ENCODE data around the gene TEKT3. TPM values are rescaled to one million over a fixed set of nuclear protein-coding genes. Genes with fewer than 3 reads are reported as not detected.

Gene TEKT3
- polyA plus RNA-seq, 3 donors: not detected

- DNase-seq: no peak
- H3K4me3 ChIP-seq (replicated peaks in 1 of 3; ENCODE audit: low read depth in 2 of 3, low read length in 3 of 3): no peak overlapping the region
- no peaks in the 10 kb centered on the region for H3K36me3 ChIP-seq (replicated peaks in 1 of 2; ENCODE audit: control insufficient read depth in 1 of 2, insufficient read depth in 2 of 2, low read length in 2 of 2)
- peak overlapping the region in 1 of 2 donors; percentile 3 for H3K4me3 Mint-ChIP-seq
- H3K27me3 Mint-ChIP-seq (ENCODE audit: low read depth in 3 of 3): peaks cover 1 to 19% (median 10%) of the 10 kb centered on the region in 3 donors
- intact Hi-C loops (cut with micrococcal nuclease): no loop called here
- no peaks in the 10 kb centered on the region for H3K27me3 ChIP-seq (ENCODE audit: control insufficient read depth in 2 of 2, insufficient read depth in 2 of 2, low read length in 2 of 2)
- H3K9me3 Mint-ChIP-seq: peaks cover 0 to 11% (median 1%) of the 10 kb centered on the region in 7 donors
- WGBS (ENCODE audit: insufficient coverage): 92% methylated on average over 4 of the region's 8 CpGs
- no peak overlapping the region for H3K9ac ChIP-seq (ENCODE audit: insufficient read depth, low read length, poor library complexity, severe bottlenecking)
- H3K79me2 ChIP-seq (ENCODE audit: insufficient read depth, low read length): no peaks in the 10 kb centered on the region
- no peaks in the 10 kb centered on the region for H3K9me3 ChIP-seq (replicated peaks in 1 of 2; ENCODE audit: control insufficient read depth in 1 of 2, insufficient read depth in 1 of 2, low read length in 2 of 2)
- no peaks in the 10 kb centered on the region for H4K20me1 ChIP-seq (ENCODE audit: insufficient read depth, low read length)
- no peaks in the 10 kb centered on the region for H3K4me1 ChIP-seq (ENCODE audit: control insufficient read depth in 1 of 2, insufficient read depth in 2 of 2, low read length in 2 of 2)
- no peak overlapping the region for H3K4me2 ChIP-seq (replicated peaks; ENCODE audit: extremely low read depth, low read length, poor library complexity, severe bottlenecking)
- H3K27ac Mint-ChIP-seq: no peak overlapping the region
- TF ChIP-seq CTCF (IDR thresholded peaks at IDR 0.05): no peak
- H3K27ac ChIP-seq (ENCODE audit: low read depth in 1 of 2, low read length in 2 of 2): no peak overlapping the region
- no peaks in the 10 kb centered on the region for H3K4me1 Mint-ChIP-seq
- H2AFZ ChIP-seq (ENCODE audit: insufficient read depth, low read depth, low read length, poor library complexity, severe bottlenecking): no peak overlapping the region
- H3K36me3 Mint-ChIP-seq: no peaks in the 10 kb centered on the region
Measured at GRCh38 chr17:15291674-15292361, 49.6 kb downstream of the TEKT3 start.

DNA sequence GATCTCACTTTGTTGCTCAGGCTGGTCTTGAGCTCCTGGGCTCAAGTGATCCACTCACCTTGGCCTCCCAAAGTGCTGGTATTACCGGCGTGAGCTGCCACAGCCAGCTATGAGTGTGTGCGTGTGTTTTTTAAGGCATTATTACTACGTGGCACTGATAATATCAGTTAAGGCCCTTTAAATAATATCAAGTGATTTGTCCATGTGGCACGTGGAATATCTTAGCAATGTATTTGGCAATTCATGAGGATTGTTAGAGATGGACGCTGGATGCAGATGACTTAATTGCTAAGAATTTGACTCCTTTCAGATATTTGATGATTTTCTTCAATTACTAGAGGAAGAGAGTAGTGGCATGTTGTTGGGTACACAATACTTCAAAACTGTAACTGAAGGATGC is 50.8 kb downstream of the TEKT3 start:
- peaks cover 0 to 11% (median 1%) of the 10 kb centered on the region in 7 donors for H3K9me3 Mint-ChIP-seq
- Histone ChIP-seq H3K27me3 (ENCODE audit: control insufficient read depth in 2 of 2, insufficient read depth in 2 of 2, low read length in 2 of 2) (no peaks in the 10 kb centered on the region), H3K4me1 (ENCODE audit: control insufficient read depth in 1 of 2, insufficient read depth in 2 of 2, low read length in 2 of 2) (no peaks in the 10 kb centered on the region), H3K27ac (ENCODE audit: low read depth in 1 of 2, low read length in 2 of 2) (no peak overlapping the region), H3K79me2 (ENCODE audit: insufficient read depth, low read length) (no peaks in the 10 kb centered on the region), H3K9ac (ENCODE audit: insufficient read depth, low read length, poor library complexity, severe bottlenecking) (no peak overlapping the region), H3K9me3 (replicated peaks in 1 of 2; ENCODE audit: control insufficient read depth in 1 of 2, insufficient read depth in 1 of 2, low read length in 2 of 2) (no peaks in the 10 kb centered on the region), H3K4me2 (replicated peaks; ENCODE audit: extremely low read depth, low read length, poor library complexity, severe bottlenecking) (no peak overlapping the region), H4K20me1 (ENCODE audit: insufficient read depth, low read length) (no peaks in the 10 kb centered on the region), H3K36me3 (replicated peaks in 1 of 2; ENCODE audit: control insufficient read depth in 1 of 2, insufficient read depth in 2 of 2, low read length in 2 of 2) (no peaks in the 10 kb centered on the region), H3K4me3 (replicated peaks in 1 of 3; ENCODE audit: low read depth in 2 of 3, low read length in 3 of 3) (no peak overlapping the region), H2AFZ (ENCODE audit: insufficient read depth, low read depth, low read length, poor library complexity, severe bottlenecking) (no peak overlapping the region)
- DNase-seq: no peak
- H3K4me1 Mint-ChIP-seq: no peaks in the 10 kb centered on the region
- H3K4me3 Mint-ChIP-seq: no peak overlapping the region
- no peaks in the 10 kb centered on the region for H3K36me3 Mint-ChIP-seq
- WGBS (ENCODE audit: insufficient coverage): 93% methylated on average over 6 of the region's 6 CpGs
- H3K27me3 Mint-ChIP-seq (ENCODE audit: low read depth in 3 of 3): peaks cover 1 to 22% (median 12%) of the 10 kb centered on the region in 3 donors
- TF ChIP-seq CTCF (IDR thresholded peaks at IDR 0.05): no peak
- intact Hi-C loops (cut with micrococcal nuclease): no loop called here
- no peak overlapping the region for H3K27ac Mint-ChIP-seq

Data from CD14-positive monocyte (primary cell).